DOHH2 (cell line): Measurements from ENCODE around the gene MAN2C1.

Source experiments
- H3F3A ChIP-seq: fragments of 200-600 bp; sonication (generic), shearing (Covaris generic); 2 replicates; pipeline ENCODE4 v1.6.0; 2016; ENCODE audit warnings: antibody characterized with exemption, mild to moderate bottlenecking; ENCODE audit not compliant: control insufficient read depth, insufficient read depth
- H3K27ac ChIP-seq: fragments of 200-600 bp; sonication (generic); 2 replicates; pipeline ENCODE4 v1.5.1; 2014; ENCODE audit warnings: low read depth, mild to moderate bottlenecking, low read length, moderate library complexity
- H3K27me3 ChIP-seq: fragments of 200-600 bp; sonication (generic); 2 replicates; pipeline ENCODE4 v1.6.1; 2014; ENCODE audit warnings: mild to moderate bottlenecking, low read length, mixed read lengths; ENCODE audit not compliant: control insufficient read depth
- H3K36me3 ChIP-seq: fragments of 200-600 bp; sonication (generic); 2 replicates; pipeline ENCODE4 v1.6.1; 2014; ENCODE audit warnings: mild to moderate bottlenecking, low read length, moderate library complexity, mixed read lengths; ENCODE audit not compliant: control insufficient read depth
- H3K4me1 ChIP-seq: fragments of 200-600 bp; sonication (generic); 2 replicates; pipeline ENCODE4 v1.6.1; 2014; ENCODE audit warnings: mild to moderate bottlenecking, low read length, mixed read lengths; ENCODE audit not compliant: control insufficient read depth
- H3K4me2 ChIP-seq: fragments of 200-600 bp; sonication (generic); 2 replicates; pipeline ENCODE4 v1.6.0; 2014; ENCODE audit warnings: mild to moderate bottlenecking, low read length, moderate library complexity
- H3K4me3 ChIP-seq: fragments of 200-600 bp; sonication (generic); 2 replicates; pipeline ENCODE4 v1.5.1; 2014; ENCODE audit warnings: mild to moderate bottlenecking, low read length, mixed read lengths
- H3K79me2 ChIP-seq: fragments of 200-600 bp; sonication (generic); 2 replicates; pipeline ENCODE4 v1.6.1; 2014; ENCODE audit warnings: mild to moderate bottlenecking, low read length, mixed read lengths; ENCODE audit not compliant: control insufficient read depth
- H3K9me2 ChIP-seq: fragments of 200-600 bp; sonication (generic); replicated peaks from 2 replicates; pipeline ENCODE4 v1.6.1; 2014; ENCODE audit warnings: mild to moderate bottlenecking, low read length, mixed read lengths; ENCODE audit not compliant: control insufficient read depth
- H3K9me3 ChIP-seq: fragments of 200-600 bp; sonication (generic); 2 replicates; pipeline ENCODE4 v1.6.1; 2014; ENCODE audit warnings: antibody characterized with exemption, low read length, mixed read lengths; ENCODE audit not compliant: control insufficient read depth, insufficient read depth
- H4K20me1 ChIP-seq: fragments of 200-600 bp; sonication (generic); 2 replicates; pipeline ENCODE4 v1.6.0; 2014; ENCODE audit warnings: low read depth, mild to moderate bottlenecking, antibody characterized with exemption, low read length, moderate library complexity; ENCODE audit not compliant: control insufficient read depth, insufficient read depth
- EZH2phosphoT487 ChIP-seq: fragments of 200-600 bp; sonication (generic); IDR thresholded peaks from 2 replicates; pipeline ENCODE4 v1.6.1; 2017; ENCODE audit warnings: borderline replicate concordance, mild to moderate bottlenecking, antibody characterized with exemption, low read length, moderate library complexity, mixed read lengths
- TF ChIP-seq, protein P1 (sequence below): fragments of 200-600 bp; sonication (generic); IDR thresholded peaks from one replicate; pipeline ENCODE4 v1.5.1; 2014; ENCODE audit warnings: antibody characterized with exemption, mild to moderate bottlenecking, low read depth, low read length; ENCODE audit not compliant: poor library complexity, severe bottlenecking

MAN2C1 gene

DNA sequence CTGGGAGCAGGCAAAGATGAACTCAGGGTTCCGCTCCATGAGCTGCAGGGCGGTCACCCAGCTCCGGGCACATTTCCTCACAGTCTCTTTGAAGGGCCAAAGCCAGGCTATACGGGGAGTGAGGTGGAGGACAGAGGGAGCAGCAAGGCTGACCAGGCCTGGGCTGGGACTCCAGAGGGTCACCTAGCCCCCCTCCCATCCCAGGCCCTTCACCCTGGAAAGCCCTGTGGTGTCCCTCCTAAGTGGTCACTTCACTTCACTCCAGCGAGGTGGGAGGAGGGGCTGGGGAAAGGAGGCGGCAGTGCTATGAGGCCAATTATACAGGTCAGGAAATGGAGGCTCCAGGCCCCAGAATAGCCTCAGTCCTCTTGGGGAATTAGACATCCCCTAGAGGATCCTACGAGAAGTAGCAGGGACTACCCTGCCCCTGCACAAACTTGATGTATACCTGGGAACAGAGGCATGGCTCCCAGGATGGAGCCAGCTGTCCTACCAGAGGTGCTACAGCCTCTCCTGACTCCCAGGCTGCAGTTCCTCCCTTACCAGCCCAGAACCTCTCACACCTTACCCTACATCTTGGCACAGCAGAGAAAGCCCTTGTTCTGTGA, 5.7 kb downstream of the MAN2C1 start:
- Histone ChIP-seq H3K4me2 (no peak overlapping the region), H3K9me2 (no peaks in the 10 kb centered on the region), H3K36me3 (peaks cover 14% of the 10 kb centered on the region), H3F3A (no peaks in the 10 kb centered on the region), H3K4me3 (no peak overlapping the region), H4K20me1 (no peaks in the 10 kb centered on the region; the same call in 1 of the 2 replicates), H3K9me3 (no peaks in the 10 kb centered on the region), H3K27ac (no peak overlapping the region), H3K4me1 (peaks cover 19% of the 10 kb centered on the region), H3K27me3 (no peaks in the 10 kb centered on the region), H3K79me2 (no peaks in the 10 kb centered on the region)
- no peak for TF ChIP-seq EZH2phosphoT487

DNA sequence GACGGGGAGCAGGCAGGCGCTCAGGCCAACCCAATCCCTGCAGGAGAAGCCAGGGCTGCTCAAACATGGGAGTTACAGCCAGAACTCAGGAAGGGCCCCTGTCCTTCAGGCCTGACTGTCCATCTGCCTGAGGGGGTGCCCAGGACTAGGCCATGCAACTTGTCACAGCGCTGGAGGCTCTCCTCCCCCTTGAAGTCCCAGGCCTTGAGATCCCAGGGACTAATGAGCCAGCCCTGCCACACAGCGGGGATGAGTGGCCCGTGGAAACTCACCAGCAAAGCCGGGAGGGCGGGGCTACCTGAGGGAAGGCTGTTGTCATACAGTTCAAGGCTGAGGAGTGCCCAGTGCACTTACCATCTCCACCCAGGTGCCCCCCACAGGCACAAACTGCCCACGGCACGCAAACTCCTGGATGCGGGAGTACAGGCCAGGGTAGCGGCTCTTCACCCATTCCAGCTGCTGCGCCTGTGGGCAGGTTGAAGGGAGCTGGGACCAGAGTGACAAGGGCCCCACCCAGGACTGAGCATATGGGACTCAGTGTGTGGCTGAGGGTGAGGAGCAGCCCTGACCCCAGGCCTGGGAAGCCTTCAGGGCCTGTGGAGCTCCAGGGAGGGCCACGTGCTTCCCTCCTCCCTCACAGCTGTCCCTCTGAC, 6.3 kb downstream of the MAN2C1 start:
- Histone ChIP-seq H3F3A (no peaks in the 10 kb centered on the region), H3K79me2 (no peaks in the 10 kb centered on the region), H3K27me3 (no peaks in the 10 kb centered on the region), H3K4me3 (no peak overlapping the region), H3K4me2 (no peak overlapping the region), H3K4me1 (peaks cover 13% of the 10 kb centered on the region), H3K36me3 (peaks cover 9% of the 10 kb centered on the region), H3K9me3 (no peaks in the 10 kb centered on the region), H3K9me2 (no peaks in the 10 kb centered on the region), H4K20me1 (no peaks in the 10 kb centered on the region; the same call in 1 of the 2 replicates), H3K27ac (no peak overlapping the region)
- TF ChIP-seq, protein P1, sequence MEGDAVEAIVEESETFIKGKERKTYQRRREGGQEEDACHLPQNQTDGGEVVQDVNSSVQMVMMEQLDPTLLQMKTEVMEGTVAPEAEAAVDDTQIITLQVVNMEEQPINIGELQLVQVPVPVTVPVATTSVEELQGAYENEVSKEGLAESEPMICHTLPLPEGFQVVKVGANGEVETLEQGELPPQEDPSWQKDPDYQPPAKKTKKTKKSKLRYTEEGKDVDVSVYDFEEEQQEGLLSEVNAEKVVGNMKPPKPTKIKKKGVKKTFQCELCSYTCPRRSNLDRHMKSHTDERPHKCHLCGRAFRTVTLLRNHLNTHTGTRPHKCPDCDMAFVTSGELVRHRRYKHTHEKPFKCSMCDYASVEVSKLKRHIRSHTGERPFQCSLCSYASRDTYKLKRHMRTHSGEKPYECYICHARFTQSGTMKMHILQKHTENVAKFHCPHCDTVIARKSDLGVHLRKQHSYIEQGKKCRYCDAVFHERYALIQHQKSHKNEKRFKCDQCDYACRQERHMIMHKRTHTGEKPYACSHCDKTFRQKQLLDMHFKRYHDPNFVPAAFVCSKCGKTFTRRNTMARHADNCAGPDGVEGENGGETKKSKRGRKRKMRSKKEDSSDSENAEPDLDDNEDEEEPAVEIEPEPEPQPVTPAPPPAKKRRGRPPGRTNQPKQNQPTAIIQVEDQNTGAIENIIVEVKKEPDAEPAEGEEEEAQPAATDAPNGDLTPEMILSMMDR = no peak
- no peak for TF ChIP-seq EZH2phosphoT487

- no peaks in the 10 kb centered on the region for H3K27me3 ChIP-seq
- no peak overlapping the region for H3K27ac ChIP-seq
- H3K4me3 ChIP-seq = no peak overlapping the region
- H3K79me2 ChIP-seq = no peaks in the 10 kb centered on the region
- peaks cover 7% of the 10 kb centered on the region; the same call in 1 of the 2 replicates for H3K36me3 ChIP-seq
- TF ChIP-seq, protein P1 = no peak
- no peak for TF ChIP-seq EZH2phosphoT487
- no peak overlapping the region for H3K4me2 ChIP-seq
- H3K9me3 ChIP-seq = no peaks in the 10 kb centered on the region
- no peaks in the 10 kb centered on the region for H3F3A ChIP-seq
- no peaks in the 10 kb centered on the region; the same call in 1 of the 2 replicates for H4K20me1 ChIP-seq
- no peaks in the 10 kb centered on the region for H3K9me2 ChIP-seq
- peaks cover 8% of the 10 kb centered on the region for H3K4me1 ChIP-seq
Observed at GRCh38 chr15:75361361-75361988, 6.9 kb downstream of the MAN2C1 start.

- Histone ChIP-seq H3K9me3 (no peaks in the 10 kb centered on the region), H3K4me3 (no peak overlapping the region), H3K4me2 (no peak overlapping the region), H3K79me2 (no peaks in the 10 kb centered on the region), H3K36me3 (peaks cover 11% of the 10 kb centered on the region; the same call in 1 of the 2 replicates), H3F3A (no peaks in the 10 kb centered on the region), H3K27ac (no peak overlapping the region), H3K4me1 (peaks cover 8% of the 10 kb centered on the region), H4K20me1 (no peaks in the 10 kb centered on the region; the same call in 1 of the 2 replicates), H3K9me2 (no peaks in the 10 kb centered on the region), H3K27me3 (no peaks in the 10 kb centered on the region)
- TF ChIP-seq EZH2phosphoT487 = no peak
- TF ChIP-seq, protein P1 = no peak
Observed at GRCh38 chr15:75360856-75361255, 7.6 kb downstream of the MAN2C1 start.
